Right lobe of liver (tissue), 6 donors: ENCODE measurements around the gene RTTN. TPM values are rescaled to one million over a fixed set of nuclear protein-coding genes. Genes with fewer than 3 reads are reported as not detected.

Experiments
- ATAC-seq, 4 donors: fragments of 200-7000 bp; cut with Tn5 transposase; one replicate each; pipeline ENCODE4 v1.9.1; 2020; ENCODE audit warnings: mild to moderate bottlenecking in 4 of 4, moderate library complexity in 4 of 4
- DNase-seq, 3 donors: peaks; one replicate each; pipeline ENCODE4 v3.0.0-alpha.2; 2020
- H3K27ac ChIP-seq, 3 donors: fragments of 200-600 bp; one replicate each; pipeline ENCODE4 v1.8.0; 2022
- H3K27me3 ChIP-seq, 2 donors: fragments of 200-600 bp; one replicate each; pipeline ENCODE4 v1.8.0; 2022
- H3K36me3 ChIP-seq, 4 donors: fragments of 200-600 bp; sonication (generic) in 1 of 4; one replicate each; pipeline versions ENCODE4 v1.5.1 to v1.8.0; 2017 to 2022; ENCODE audit warnings: control low read depth in 1 of 4
- H3K4me1 ChIP-seq, 4 donors: fragments of 200-600 bp; sonication (generic) in 1 of 4; one replicate each; pipeline versions ENCODE4 v1.5.1 to v1.8.0; 2017 to 2022; ENCODE audit warnings: control low read depth in 1 of 4
- H3K4me3 ChIP-seq, 3 donors: fragments of 200-600 bp; one replicate each; pipeline ENCODE4 v1.8.0; 2022
- H3K9me3 ChIP-seq, 4 donors: fragments of 200-600 bp; sonication (generic) in 1 of 4; one replicate each; pipeline versions ENCODE4 v1.5.1 to v1.8.0; 2017 to 2022; ENCODE audit warnings: control low read depth in 1 of 4
- POLR2A ChIP-seq: fragments of 450-650 bp; IDR thresholded peaks from one replicate; pipeline ENCODE4 v1.6.1; 2017; ENCODE audit warnings: antibody characterized with exemption, mild to moderate bottlenecking
- WGBS: methylation state at CpG from one replicate; pipeline ENCODE4 v1.1.6; 2018; ENCODE audit warnings: low coverage, low lambda C conversion rate; ENCODE audit not compliant: insufficient coverage; ENCODE audit errors: missing lambda C conversion rate; 5-methylcytosine and 5-hydroxymethylcytosine counted together
- intact Hi-C, 2 donors: fragments of 100-400 bp; cut with DNase I; formaldehyde crosslinking; loops; one replicate each; pipeline versions ENCODE4 v1.11.2 to v1.14.1; 2022
- total RNA-seq, 6 experiments: library from RNA; depleted of rRNA in 2 of 6; stranded (reverse); fragments of >200 nt in 2 of 6; fragmentation: NEBNext Ultra II Directional in 3 of 6; extraction: Animal tissue kit (Norgen Biotek cat#: 25700) in 3 of 6; gene quantifications; one replicate each; pipeline versions ENCODE4 v1.1.0 to v1.2.4, GENCODE V29; 2016 to 2023
- TF ChIP-seq, protein P1 (sequence below), 4 donors: fragments of 200-600 bp in 3 of 4; fragments of 450-650 bp in 1 of 4; IDR thresholded peaks; one replicate each; pipeline versions ENCODE4 v1.5.1 to v1.8.0; 2016 to 2022; ENCODE audit warnings: antibody characterized with exemption in 4 of 4, mild to moderate bottlenecking in 2 of 4
- donor health status: DM: no; HTN: yes; CAD: no.
- donor health status: DM: no; HTN: no; CAD: no.
- donor health status: DM: no; HTN: no; CAD: no.
- donor health status: DM: no; HTN: yes; CAD: no.
- donor health status: DM: no; HTN: yes; CAD: no.

RTTN gene
- total RNA-seq, 6 experiments from 2014 or later: 2.3 to 7.4 (median 6.5) TPM

- Histone ChIP-seq H3K36me3 (no peaks in the 10 kb centered on the region), H3K9me3 (no peaks in the 10 kb centered on the region), H3K27me3 (no peaks in the 10 kb centered on the region), H3K4me1 (no peaks in the 10 kb centered on the region), H3K27ac (no peak overlapping the region), H3K4me3 (no peak overlapping the region)
- ATAC-seq (no peak), DNase-seq (no peak)
- intact Hi-C loops: no loop called here
- WGBS: 94% methylated on average over 2 of the region's 2 CpGs
- TF ChIP-seq, protein P1, sequence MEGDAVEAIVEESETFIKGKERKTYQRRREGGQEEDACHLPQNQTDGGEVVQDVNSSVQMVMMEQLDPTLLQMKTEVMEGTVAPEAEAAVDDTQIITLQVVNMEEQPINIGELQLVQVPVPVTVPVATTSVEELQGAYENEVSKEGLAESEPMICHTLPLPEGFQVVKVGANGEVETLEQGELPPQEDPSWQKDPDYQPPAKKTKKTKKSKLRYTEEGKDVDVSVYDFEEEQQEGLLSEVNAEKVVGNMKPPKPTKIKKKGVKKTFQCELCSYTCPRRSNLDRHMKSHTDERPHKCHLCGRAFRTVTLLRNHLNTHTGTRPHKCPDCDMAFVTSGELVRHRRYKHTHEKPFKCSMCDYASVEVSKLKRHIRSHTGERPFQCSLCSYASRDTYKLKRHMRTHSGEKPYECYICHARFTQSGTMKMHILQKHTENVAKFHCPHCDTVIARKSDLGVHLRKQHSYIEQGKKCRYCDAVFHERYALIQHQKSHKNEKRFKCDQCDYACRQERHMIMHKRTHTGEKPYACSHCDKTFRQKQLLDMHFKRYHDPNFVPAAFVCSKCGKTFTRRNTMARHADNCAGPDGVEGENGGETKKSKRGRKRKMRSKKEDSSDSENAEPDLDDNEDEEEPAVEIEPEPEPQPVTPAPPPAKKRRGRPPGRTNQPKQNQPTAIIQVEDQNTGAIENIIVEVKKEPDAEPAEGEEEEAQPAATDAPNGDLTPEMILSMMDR (IDR thresholded peaks at IDR 0.05): no peak
- TF ChIP-seq POLR2A: no peak
Observed at GRCh38 chr18:70039186-70039585, 166.3 kb downstream of the RTTN start.

DNA sequence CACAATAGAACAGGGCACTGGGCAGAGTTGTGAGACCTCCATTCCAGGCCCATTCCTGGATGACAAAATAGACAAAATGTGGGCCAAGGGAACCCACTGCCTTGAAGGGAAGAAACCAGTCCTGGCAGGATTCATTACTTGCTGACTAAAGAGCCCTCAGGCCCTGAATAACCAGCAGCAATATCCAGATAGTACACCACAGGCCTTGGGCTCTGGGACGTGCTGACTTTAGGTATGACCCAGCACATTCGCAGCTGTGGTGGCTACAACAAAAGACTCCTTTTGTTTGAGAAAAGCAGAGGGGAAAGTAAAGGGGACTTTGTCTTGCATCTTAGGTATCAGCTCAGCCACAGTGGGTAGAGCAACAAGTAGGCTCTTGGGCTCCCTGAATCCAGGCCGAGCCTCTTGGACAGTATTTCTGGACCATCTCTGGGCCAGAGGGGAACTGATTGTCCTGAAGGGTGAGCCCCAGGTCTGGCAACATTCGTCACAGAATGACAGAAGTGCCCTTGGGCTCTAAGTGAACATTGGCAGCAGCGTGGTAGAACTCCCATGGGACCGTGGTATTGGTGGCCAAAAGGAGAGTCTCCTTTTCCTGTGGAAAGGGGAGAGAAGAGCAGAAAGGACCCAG lies 167.9 kb downstream of the RTTN start:
- no peak for TF ChIP-seq POLR2A
- TF ChIP-seq, protein P1 (IDR thresholded peaks at IDR 0.05): no peak
- Histone ChIP-seq H3K27ac (no peak overlapping the region), H3K9me3 (no peaks in the 10 kb centered on the region), H3K4me3 (no peak overlapping the region), H3K27me3 (no peaks in the 10 kb centered on the region), H3K36me3 (no peaks in the 10 kb centered on the region), H3K4me1 (no peaks in the 10 kb centered on the region)
- DNase-seq (no peak), ATAC-seq (no peak)
- 100% methylated on average over 2 of the region's 6 CpGs for WGBS
- intact Hi-C loops: no loop called here

GRCh38 chr18:70036771-70037347 lies 168.6 kb downstream of the RTTN start:
- Histone ChIP-seq H3K4me3 (no peak overlapping the region), H3K36me3 (no peaks in the 10 kb centered on the region), H3K4me1 (no peaks in the 10 kb centered on the region), H3K27ac (no peak overlapping the region), H3K27me3 (no peaks in the 10 kb centered on the region), H3K9me3 (no peaks in the 10 kb centered on the region)
- DNase-seq: no peak
- no peak for ATAC-seq
- intact Hi-C loops: no loop called here
- TF ChIP-seq, protein P1 (IDR thresholded peaks at IDR 0.05): no peak
- TF ChIP-seq POLR2A: no peak
- WGBS: 90% methylated on average over 3 of the region's 8 CpGs

- intact Hi-C loops: no loop called here
- Histone ChIP-seq H3K9me3 (no peaks in the 10 kb centered on the region), H3K36me3 (no peaks in the 10 kb centered on the region), H3K27ac (no peak overlapping the region), H3K4me3 (no peak overlapping the region), H3K27me3 (no peaks in the 10 kb centered on the region), H3K4me1 (no peaks in the 10 kb centered on the region)
- no peak for DNase-seq
- no peak for TF ChIP-seq POLR2A
- TF ChIP-seq, protein P1 (IDR thresholded peaks at IDR 0.05): no peak
- no peak for ATAC-seq
- 100% methylated on average over 2 of the region's 2 CpGs for WGBS
Observed at GRCh38 chr18:70036168-70036567, 169.3 kb downstream of the RTTN start.
